ENCODE data around the gene VN1R2. TPM values are rescaled to one million over a fixed set of nuclear protein-coding genes. Genes with fewer than 3 reads are reported as not detected.

VN1R2 gene
- total RNA-seq, 1 donor from 2014 or later, result not detected

Other genes starting within 250 kb of the VN1R2 start
- not detected for gene ERVV-1, start 244.4 kb upstream of the VN1R2 start, total RNA-seq
- not detected for gene ERVV-2, start 213.6 kb upstream of the VN1R2 start, total RNA-seq
- 42.4 TPM for gene ZNF160, start 154.9 kb upstream of the VN1R2 start, total RNA-seq
- 12.5 TPM for gene ZNF415, start 125.4 kb upstream of the VN1R2 start, total RNA-seq
- gene ZNF347, start 99.2 kb upstream of the VN1R2 start, total RNA-seq, result 10.9 TPM
- 3.1 TPM for gene ZNF665, start 64.9 kb upstream of the VN1R2 start, total RNA-seq
- 27.5 TPM for gene ZNF677, start 3.4 kb upstream of the VN1R2 start, total RNA-seq
- gene VN1R4, start 9.4 kb downstream of the VN1R2 start, total RNA-seq, result not detected
- 8.2 TPM for gene ZNF845, start 75.5 kb downstream of the VN1R2 start, total RNA-seq
- gene ZNF525, start 107.4 kb downstream of the VN1R2 start, total RNA-seq, result 13.5 TPM
- 12.2 TPM for gene ZNF765, start 136.9 kb downstream of the VN1R2 start, total RNA-seq
- gene ZNF761, start 173.7 kb downstream of the VN1R2 start, total RNA-seq, result 8.2 TPM
- 4.4 TPM for gene ZNF813, start 209.4 kb downstream of the VN1R2 start, total RNA-seq

Measured in skin of body (tissue), 1 donor.